Thyroid gland (tissue), 4 donors: ENCODE data around the gene FNDC11. TPM values are rescaled to one million over a fixed set of nuclear protein-coding genes. Genes with fewer than 3 reads are reported as not detected.

Source experiments
- DNase-seq, 2 donors: peaks; one replicate each; pipeline ENCODE4 v3.0.0-alpha.2; 2019
- H3K27ac ChIP-seq, 3 donors: fragments of 200-600 bp; sonication (generic); 1 replicate in 2 of 3; 2 replicates in 1 of 3; pipeline ENCODE4 v1.5.1; 2016 to 2019; ENCODE audit warnings: mild to moderate bottlenecking in 1 of 3, moderate library complexity in 1 of 3
- H3K27me3 ChIP-seq: fragments of 200-600 bp; sonication (generic); one replicate; pipeline ENCODE4 v1.5.1; 2019
- H3K36me3 ChIP-seq, 2 donors: fragments of 200-600 bp; sonication (generic); one replicate each; pipeline ENCODE4 v1.5.1; 2016 to 2019
- H3K4me1 ChIP-seq, 2 donors: fragments of 200-600 bp; sonication (generic); one replicate each; pipeline ENCODE4 v1.5.1; 2017 to 2019
- H3K4me3 ChIP-seq, 3 donors: fragments of 200-600 bp; sonication (generic); replicated peaks in 1 of 3; 1 replicate in 2 of 3; 2 replicates in 1 of 3; pipeline ENCODE4 v1.5.1; 2016; ENCODE audit warnings: mild to moderate bottlenecking in 1 of 3
- H3K9me3 ChIP-seq: fragments of 200-600 bp; sonication (generic); one replicate; pipeline ENCODE4 v1.5.1; 2017
- POLR2A ChIP-seq, 2 donors: fragments of 450-650 bp; IDR thresholded peaks; one replicate each; pipeline ENCODE4 v1.6.1; 2017; ENCODE audit warnings: antibody characterized with exemption in 2 of 2, mild to moderate bottlenecking in 2 of 2, moderate library complexity in 1 of 2
- WGBS, 2 donors: methylation state at CpG; one replicate each; pipeline ENCODE4 v1.1.5; 2017; 5-methylcytosine and 5-hydroxymethylcytosine counted together
- intact Hi-C: fragments of 100-400 bp; cut with DNase I; formaldehyde crosslinking; loops from one replicate; pipeline ENCODE4 v1.15.1; 2023
- total RNA-seq, 4 donors: library from RNA; depleted of rRNA; stranded (reverse); fragments of >200 nt; gene quantifications; one replicate each; pipeline ENCODE4 v1.2.3, GENCODE V29; 2016
- TF ChIP-seq, protein P1 (sequence below), 6 experiments: fragments of 200-600 bp in 3 of 6; fragments of 450-650 bp in 3 of 6; sonication (generic) in 3 of 6; IDR thresholded peaks; one replicate each; pipeline ENCODE4 v1.5.1; 2016 to 2019; ENCODE audit warnings: antibody characterized with exemption in 6 of 6, mild to moderate bottlenecking in 2 of 6, inconsistent platforms in 1 of 6, moderate library complexity in 1 of 6

The FNDC11 gene
- total RNA-seq, 4 donors from 2014 or later: 0.39 to 0.89 (median 0.40) TPM; not detected in 1

DNA sequence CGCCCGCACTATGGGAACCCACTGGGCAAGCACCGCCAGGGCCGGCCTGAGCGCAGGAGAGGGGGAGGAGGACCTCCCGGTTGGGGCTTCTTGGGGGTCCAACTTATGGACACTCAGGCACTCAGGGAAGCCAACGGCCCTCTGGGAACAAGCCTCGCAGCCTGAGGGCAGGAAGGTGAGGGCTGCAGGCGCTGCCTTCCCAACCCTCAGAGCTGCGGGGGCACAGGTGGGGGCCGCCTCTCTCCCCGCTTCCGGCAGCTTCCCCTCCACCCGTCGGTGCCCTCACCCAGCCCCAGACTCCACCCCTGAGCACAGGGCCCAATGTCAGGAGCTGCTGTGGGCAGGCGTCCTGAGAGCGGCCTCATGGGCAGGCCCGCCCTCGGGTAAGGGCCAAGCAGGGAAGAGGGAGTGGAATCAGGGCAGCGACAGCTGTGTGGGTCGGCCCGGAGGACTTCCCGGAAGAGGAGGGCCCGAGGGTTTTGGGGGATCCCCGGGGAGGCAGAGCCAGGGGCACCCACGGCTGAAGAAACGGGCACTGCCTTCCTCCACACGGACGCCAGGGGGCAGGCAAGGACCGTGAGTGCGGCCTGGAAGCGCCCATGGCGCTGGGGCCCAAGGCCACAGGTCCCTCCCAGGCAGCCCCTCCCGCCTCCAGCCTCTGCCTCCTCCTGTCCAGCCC lies 16.3 kb upstream of the FNDC11 start:
- H3K27ac ChIP-seq: peak overlapping the region; percentile 62 to 76 (median 72)
- DNase-seq: peak; percentile 83 to 84
- H3K4me1 ChIP-seq: peaks cover 11 to 21% of the 10 kb centered on the region in 2 donors
- intact Hi-C loops: loop anchor here (2.0 to 10.0 kb wide), 5 partner anchors 205 to 527 kb away; partner anchors contain the start of genes ABHD16B and TCEA2
- H3K4me3 ChIP-seq: peak overlapping the region in 1 of 3 donors; percentile 16
- TF ChIP-seq, protein P1, sequence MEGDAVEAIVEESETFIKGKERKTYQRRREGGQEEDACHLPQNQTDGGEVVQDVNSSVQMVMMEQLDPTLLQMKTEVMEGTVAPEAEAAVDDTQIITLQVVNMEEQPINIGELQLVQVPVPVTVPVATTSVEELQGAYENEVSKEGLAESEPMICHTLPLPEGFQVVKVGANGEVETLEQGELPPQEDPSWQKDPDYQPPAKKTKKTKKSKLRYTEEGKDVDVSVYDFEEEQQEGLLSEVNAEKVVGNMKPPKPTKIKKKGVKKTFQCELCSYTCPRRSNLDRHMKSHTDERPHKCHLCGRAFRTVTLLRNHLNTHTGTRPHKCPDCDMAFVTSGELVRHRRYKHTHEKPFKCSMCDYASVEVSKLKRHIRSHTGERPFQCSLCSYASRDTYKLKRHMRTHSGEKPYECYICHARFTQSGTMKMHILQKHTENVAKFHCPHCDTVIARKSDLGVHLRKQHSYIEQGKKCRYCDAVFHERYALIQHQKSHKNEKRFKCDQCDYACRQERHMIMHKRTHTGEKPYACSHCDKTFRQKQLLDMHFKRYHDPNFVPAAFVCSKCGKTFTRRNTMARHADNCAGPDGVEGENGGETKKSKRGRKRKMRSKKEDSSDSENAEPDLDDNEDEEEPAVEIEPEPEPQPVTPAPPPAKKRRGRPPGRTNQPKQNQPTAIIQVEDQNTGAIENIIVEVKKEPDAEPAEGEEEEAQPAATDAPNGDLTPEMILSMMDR (IDR thresholded peaks at IDR 0.05): peak; percentile 86 to 99 (median 94)
- peak in 1 of 2 donors; percentile 26 for TF ChIP-seq POLR2A (IDR thresholded peaks at IDR 0.05)
- no peaks in the 10 kb centered on the region for H3K36me3 ChIP-seq
- H3K9me3 ChIP-seq: no peaks in the 10 kb centered on the region
- no peaks in the 10 kb centered on the region for H3K27me3 ChIP-seq
- WGBS, 2 donors: 4 to 11% methylated on average over 24 to 25 of the region's 34 CpGs

DNA sequence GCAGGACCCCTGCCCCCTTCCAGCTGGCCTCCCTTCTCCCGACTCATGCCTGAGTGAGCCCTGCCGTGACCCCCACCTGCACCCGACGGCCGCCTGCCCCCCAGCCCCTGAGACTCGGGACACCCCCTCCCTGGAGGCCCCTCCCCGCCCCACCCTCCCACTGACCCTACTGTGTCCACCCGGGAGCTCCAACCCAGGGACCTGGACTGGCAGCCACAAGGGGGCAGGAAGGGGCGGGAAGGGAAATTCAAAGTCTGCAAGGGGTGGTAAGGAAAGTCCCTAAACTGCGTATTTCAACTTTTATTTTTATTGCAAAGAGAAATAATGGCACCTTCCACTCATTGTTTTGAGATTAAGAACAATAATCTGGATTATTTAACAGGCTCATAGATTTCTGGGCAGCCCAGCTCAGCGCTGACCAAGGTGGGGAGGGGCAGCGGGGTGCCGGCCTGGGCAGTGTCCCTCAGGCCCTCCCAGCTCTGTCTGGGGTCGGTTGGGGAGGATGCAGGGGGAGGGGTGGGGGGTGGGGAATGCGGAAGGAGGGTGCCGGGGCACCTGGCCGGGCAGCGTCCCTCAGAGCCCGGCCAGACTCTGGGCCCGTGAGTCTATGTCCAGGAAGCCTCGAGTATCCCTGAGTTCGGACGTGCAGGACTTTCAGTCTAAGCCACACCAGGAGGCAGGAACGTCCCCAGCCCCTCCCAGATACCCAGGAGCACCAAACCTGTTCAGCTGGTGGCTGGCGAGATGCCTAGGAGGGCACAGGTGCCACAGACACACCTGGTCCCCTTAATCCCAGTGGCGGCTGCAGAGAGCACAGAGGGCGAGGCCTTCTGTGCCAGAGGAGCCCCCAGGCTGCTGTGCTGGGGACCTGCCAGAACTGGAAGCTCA lies 15.5 kb upstream of the FNDC11 start:
- Histone ChIP-seq H3K9me3 (no peaks in the 10 kb centered on the region), H3K36me3 (no peaks in the 10 kb centered on the region), H3K4me1 (peaks cover 11 to 21% of the 10 kb centered on the region in 2 donors), H3K27me3 (no peaks in the 10 kb centered on the region), H3K27ac (peak overlapping the region; percentile 62 to 76 (median 72)), H3K4me3 (peak overlapping the region in 1 of 3 donors; percentile 16)
- 11 to 30% methylated on average over 11 to 14 of the region's 27 CpGs for WGBS, 2 donors
- TF ChIP-seq, protein P1 (IDR thresholded peaks at IDR 0.05): peak in 3 of 6 experiments; percentile 3 to 33 (median 3)
- TF ChIP-seq POLR2A (IDR thresholded peaks at IDR 0.05): no peak
- DNase-seq: peak; percentile 96
- intact Hi-C loops: loop anchor here (5.0 to 10.0 kb wide), 4 partner anchors 204 to 526 kb away; partner anchors contain the start of genes ABHD16B and TCEA2

DNA sequence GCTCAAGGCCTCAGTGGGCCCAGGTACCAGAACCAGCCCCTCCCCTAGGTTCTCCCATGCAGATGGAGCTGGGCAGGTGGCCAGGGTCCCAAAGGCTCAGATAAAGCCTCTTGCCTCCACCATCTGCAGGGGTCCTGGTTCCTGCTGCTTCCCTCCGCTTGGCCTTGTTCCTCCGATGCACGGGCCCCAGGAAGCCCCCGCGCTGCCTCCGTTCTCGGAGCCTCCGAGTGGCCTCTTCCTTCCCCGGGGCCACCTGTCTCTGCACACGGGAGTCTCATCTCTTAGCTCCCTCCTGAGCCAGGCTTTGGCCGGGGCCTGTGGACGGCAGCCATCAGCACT lies 14.9 kb upstream of the FNDC11 start:
- 87 to 96% methylated on average over 11 to 12 of the region's 12 CpGs for WGBS, 2 donors
- Histone ChIP-seq H3K27ac (peak overlapping the region in 1 of 3 donors; percentile 76), H3K36me3 (no peaks in the 10 kb centered on the region), H3K4me1 (peaks cover 11 to 21% of the 10 kb centered on the region in 2 donors), H3K9me3 (no peaks in the 10 kb centered on the region), H3K4me3 (no peak overlapping the region), H3K27me3 (no peaks in the 10 kb centered on the region)
- no peak for DNase-seq
- no peak for TF ChIP-seq POLR2A (IDR thresholded peaks at IDR 0.05)
- TF ChIP-seq, protein P1 (IDR thresholded peaks at IDR 0.05): no peak
- intact Hi-C loops: loop anchor here (5.0 to 10.0 kb wide), 4 partner anchors 203 to 526 kb away; partner anchors contain the start of genes ABHD16B and TCEA2

DNA sequence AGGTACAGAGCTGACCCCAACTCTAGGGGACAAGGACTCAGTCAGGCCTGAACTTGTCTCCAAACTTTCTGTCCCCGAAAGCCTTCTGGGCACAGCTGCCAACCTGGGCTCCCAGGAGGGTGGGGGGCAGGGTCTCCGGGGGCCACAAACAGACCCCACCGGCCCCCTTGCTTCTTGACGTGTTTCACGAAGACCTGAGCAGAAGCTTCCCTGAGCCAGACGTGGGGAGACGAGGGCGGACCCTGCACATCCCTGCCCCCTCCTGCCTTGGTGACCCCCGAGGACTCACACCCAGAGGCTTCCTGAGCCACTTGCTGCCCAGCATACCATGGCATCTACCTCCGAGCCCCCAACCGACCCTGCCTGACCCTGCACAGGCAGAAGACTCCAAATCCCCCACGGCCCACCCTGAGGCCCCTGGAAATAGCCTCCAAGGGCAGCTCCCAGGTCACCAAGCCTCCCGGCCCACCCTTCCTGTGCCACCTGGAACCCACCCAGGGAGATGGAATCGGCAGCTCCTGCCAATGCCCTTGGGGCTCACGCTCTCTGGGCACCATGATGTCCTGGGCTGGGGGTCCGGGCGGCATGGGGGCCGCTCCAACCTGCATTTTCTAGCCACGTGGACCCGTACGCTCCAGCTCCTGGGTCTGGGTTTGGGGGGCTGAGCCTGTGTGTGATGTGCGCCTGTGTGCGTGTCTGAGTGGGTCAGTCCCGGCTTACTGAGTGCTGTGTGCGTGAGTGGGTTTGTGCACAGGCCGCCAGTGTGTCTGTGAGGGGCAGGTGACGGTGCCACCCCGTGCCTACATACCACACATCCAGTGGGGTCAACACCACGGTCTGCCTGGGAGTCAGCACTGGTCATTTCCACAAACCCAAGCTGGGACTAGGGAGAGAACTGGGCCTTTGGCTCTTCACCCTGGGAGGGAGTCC lies 14.3 kb upstream of the FNDC11 start:
- H3K36me3 ChIP-seq: no peaks in the 10 kb centered on the region
- 88 to 94% methylated on average over 9 to 24 of the region's 29 CpGs for WGBS, 2 donors
- DNase-seq: no peak
- no peak overlapping the region for H3K4me3 ChIP-seq
- no peak overlapping the region for H3K27ac ChIP-seq
- H3K4me1 ChIP-seq: peaks cover 11 to 21% of the 10 kb centered on the region in 2 donors
- H3K9me3 ChIP-seq: no peaks in the 10 kb centered on the region
- H3K27me3 ChIP-seq: no peaks in the 10 kb centered on the region
- TF ChIP-seq, protein P1 (IDR thresholded peaks at IDR 0.05): no peak
- no peak for TF ChIP-seq POLR2A (IDR thresholded peaks at IDR 0.05)
- intact Hi-C loops: loop anchor here (5.0 to 10.0 kb wide), 4 partner anchors 203 to 525 kb away; partner anchors contain the start of genes ABHD16B and TCEA2
